HAP-1 (cell line): ENCODE results near the gene TRPM6.

Experiments used
- DNase-seq, 2 experiments: peaks; one replicate each; pipeline ENCODE4 v3.0.0-alpha.2; 2016 to 2020; ENCODE audit warnings: low spot score in 2 of 2
- H3K27me3 ChIP-seq: fragments of 250-450 bp; sonication (Bioruptor Pico); 2 replicates; pipeline ENCODE4 v1.5.1; 2020; ENCODE audit warnings: low read depth, mild to moderate bottlenecking, moderate library complexity
- H3K36me3 ChIP-seq: fragments of 250-450 bp; sonication (Bioruptor Pico); replicated peaks from 2 replicates; pipeline ENCODE4 v1.5.1; 2020; ENCODE audit warnings: mild to moderate bottlenecking
- H3K4me1 ChIP-seq: fragments of 250-450 bp; sonication (Bioruptor Pico); 2 replicates; pipeline ENCODE4 v1.5.1; 2020; ENCODE audit warnings: mild to moderate bottlenecking
- H3K4me3 ChIP-seq: fragments of 250-450 bp; sonication (Bioruptor Pico); 2 replicates; pipeline ENCODE4 v1.5.1; 2020; ENCODE audit warnings: mild to moderate bottlenecking, moderate library complexity
- H3K9me3 ChIP-seq: fragments of 250-450 bp; sonication (Bioruptor Pico); 2 replicates; pipeline ENCODE4 v1.5.1; 2020; ENCODE audit warnings: mild to moderate bottlenecking, moderate library complexity
- in situ Hi-C: fragments of 300-500 bp; cut with MboI; formaldehyde crosslinking; loops from 3 replicates; pipeline ENCODE4 v1.14.3; 2020; ENCODE audit warnings: low sequenced_read_pairs, inconsistent platforms, mixed read lengths

Gene TRPM6

DNA sequence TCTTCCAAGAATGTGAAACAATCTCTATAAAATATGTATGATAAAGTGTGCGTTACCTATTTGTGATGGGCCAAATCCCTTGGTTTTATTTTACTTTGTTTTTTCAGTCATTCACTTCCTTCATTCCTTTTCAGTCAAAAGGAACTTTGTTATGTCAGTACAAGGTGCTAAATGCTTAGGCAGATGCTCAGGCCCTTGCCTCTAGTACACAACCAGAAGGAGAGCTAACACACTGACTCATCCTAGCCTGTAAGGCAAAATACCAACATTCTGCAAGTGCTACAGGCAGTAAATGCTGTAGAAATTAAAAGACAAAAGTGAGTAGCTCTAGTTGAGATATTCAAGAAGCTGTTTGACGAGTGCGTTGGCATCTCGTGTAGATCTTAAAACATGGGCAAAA lies 49.4 kb downstream of the TRPM6 start:
- Histone ChIP-seq H3K36me3 (no peaks in the 10 kb centered on the region), H3K4me1 (no peaks in the 10 kb centered on the region), H3K9me3 (no peaks in the 10 kb centered on the region), H3K4me3 (no peak overlapping the region), H3K27me3 (no peaks in the 10 kb centered on the region)
- in situ Hi-C loops: no loop called here
- DNase-seq: no peak

DNA sequence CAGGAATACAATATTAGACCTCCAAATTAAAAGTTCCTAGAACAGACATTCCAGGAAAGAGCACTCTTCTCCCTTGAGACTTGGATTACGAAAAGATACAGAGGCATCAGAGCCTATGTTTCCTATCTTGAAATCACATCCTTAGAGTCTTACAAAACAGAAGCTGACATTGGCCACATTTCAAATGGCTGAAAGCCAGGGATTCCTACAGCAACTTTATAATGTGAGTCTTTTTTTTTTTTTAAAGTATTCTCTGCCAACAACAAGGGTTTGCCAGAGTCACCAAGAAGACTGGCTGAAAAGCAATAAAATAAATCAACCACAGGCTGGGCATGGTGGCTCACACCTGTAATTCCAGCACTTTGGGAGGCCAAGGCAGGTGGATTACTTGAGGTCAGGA lies 63.1 kb downstream of the TRPM6 start:
- Histone ChIP-seq H3K27me3 (no peaks in the 10 kb centered on the region), H3K9me3 (no peaks in the 10 kb centered on the region), H3K4me1 (no peaks in the 10 kb centered on the region), H3K4me3 (no peak overlapping the region), H3K36me3 (no peaks in the 10 kb centered on the region)
- DNase-seq: no peak
- in situ Hi-C loops: no loop called here

DNA sequence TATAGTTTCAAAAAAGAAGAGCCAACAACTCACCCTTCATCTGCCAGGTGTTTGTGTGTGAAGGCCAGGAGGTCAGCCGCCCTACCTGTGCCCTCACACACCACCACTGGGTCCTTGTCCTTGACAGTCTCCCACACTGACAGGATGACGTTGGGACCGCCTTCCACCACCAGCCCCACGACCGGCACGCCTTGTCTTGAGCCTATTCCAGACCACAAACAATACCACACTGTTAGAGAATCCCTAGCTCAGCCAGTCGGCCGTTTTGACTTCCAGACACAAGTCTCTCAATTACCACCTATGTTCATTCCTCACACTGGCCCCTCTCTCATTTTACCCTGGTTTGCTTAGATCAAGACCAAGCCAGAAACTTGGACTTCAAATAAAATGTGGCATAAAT lies 66.1 kb downstream of the TRPM6 start:
- in situ Hi-C loops: no loop called here
- no peaks in the 10 kb centered on the region for H3K4me1 ChIP-seq
- DNase-seq: no peak
- H3K4me3 ChIP-seq: no peak overlapping the region
- H3K27me3 ChIP-seq: no peaks in the 10 kb centered on the region
- no peaks in the 10 kb centered on the region for H3K9me3 ChIP-seq
- H3K36me3 ChIP-seq: no peaks in the 10 kb centered on the region

DNA sequence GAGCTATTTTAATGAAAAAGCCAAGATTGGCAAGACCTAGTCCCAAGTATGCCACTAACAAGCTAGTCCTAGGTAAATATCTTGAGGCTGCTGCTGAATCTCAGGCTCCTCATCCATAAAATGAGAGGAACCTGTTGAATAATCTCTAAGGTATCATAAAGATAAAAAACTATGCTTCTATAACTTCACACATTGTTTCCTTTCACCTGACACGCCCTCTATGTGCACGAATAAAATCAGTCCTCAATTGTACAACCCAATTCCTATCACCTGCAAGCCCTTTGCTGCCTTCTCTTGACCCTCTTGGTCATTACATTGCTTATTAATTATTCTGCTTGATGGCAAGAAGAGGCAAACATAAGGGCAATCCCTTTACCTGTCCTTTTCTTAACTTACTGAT lies 69.9 kb downstream of the TRPM6 start:
- in situ Hi-C loops: no loop called here
- H3K9me3 ChIP-seq: no peaks in the 10 kb centered on the region
- no peak overlapping the region for H3K4me3 ChIP-seq
- peaks cover 3% of the 10 kb centered on the region; the same call in 1 of the 2 replicates for H3K27me3 ChIP-seq
- DNase-seq: no peak
- H3K36me3 ChIP-seq: no peaks in the 10 kb centered on the region
- H3K4me1 ChIP-seq: no peaks in the 10 kb centered on the region

DNA sequence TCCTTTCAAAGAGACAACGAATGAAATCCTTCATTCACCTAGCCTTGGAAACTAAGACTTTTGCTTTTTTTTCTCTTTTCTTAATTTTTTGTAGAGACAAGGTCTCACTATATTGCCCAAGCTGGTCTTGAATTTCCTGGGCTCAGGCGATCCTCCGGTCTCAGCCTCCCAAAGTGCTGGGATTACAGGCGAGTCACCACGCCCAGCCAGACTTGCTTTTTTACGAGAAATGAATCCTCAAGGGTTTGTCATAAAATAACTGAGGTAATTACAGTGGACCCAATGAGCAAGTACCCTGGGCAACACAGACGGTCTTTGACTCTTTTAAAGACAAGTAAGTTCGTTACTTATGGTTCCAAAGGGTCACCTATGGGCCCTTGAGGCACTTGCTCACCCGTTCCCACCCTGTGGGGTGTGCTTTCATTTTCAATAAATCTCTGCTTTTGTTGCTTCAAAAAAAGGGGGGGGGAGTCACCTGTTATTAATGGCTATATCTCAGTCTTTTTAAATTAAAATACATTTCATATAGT lies 70.4 kb downstream of the TRPM6 start:
- Histone ChIP-seq H3K9me3 (no peaks in the 10 kb centered on the region), H3K4me3 (no peak overlapping the region), H3K4me1 (no peaks in the 10 kb centered on the region), H3K27me3 (peaks cover 3% of the 10 kb centered on the region; the same call in 1 of the 2 replicates), H3K36me3 (no peaks in the 10 kb centered on the region)
- in situ Hi-C loops: no loop called here
- no peak for DNase-seq

DNA sequence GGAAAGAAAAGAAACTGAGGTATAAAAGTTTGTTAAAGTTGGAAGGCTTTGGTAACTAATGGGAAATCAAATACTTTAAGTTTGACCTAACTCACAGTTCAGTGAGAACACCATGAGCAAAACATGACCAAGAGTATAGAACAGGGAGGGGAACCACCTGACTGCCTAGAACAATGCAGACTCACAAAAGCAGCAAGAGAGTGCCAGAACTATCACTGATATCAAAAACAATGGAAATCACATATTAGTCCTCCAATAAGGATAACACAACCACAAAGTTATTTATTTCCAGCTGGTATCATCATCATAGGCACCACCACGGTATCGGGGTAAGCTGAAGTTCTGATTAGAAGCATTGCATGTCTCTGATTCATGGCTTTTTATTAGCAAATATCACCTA lies 77.5 kb downstream of the TRPM6 start:
- DNase-seq: no peak
- no peaks in the 10 kb centered on the region for H3K4me1 ChIP-seq
- no peaks in the 10 kb centered on the region for H3K36me3 ChIP-seq
- in situ Hi-C loops: no loop called here
- no peaks in the 10 kb centered on the region for H3K9me3 ChIP-seq
- H3K4me3 ChIP-seq: no peak overlapping the region
- H3K27me3 ChIP-seq: peaks cover 10% of the 10 kb centered on the region; the same call in 1 of the 2 replicates

DNA sequence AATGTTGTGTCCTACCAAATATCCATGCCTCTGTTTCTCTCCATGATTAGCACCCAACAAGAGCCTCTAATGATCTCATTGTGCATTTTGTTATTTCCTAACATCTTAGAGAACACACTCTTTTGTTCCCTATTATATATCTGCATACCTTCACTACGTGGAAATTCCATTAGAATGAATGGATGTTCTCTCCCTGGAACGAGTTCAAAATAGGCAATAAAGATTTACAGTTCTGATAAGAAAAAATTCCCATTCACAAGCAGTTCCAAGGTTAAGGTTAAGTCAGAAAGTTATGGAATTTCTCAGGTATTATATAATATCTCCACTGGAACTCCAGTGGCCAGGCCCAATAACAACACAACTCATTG lies 83.7 kb downstream of the TRPM6 start:
- DNase-seq: peak in 1 of 2 experiments; percentile 64
- Histone ChIP-seq H3K9me3 (no peaks in the 10 kb centered on the region), H3K4me3 (no peak overlapping the region), H3K36me3 (no peaks in the 10 kb centered on the region), H3K4me1 (peaks cover 15% of the 10 kb centered on the region), H3K27me3 (peaks cover 6% of the 10 kb centered on the region; the same call in 1 of the 2 replicates)
- in situ Hi-C loops: no loop called here

DNA sequence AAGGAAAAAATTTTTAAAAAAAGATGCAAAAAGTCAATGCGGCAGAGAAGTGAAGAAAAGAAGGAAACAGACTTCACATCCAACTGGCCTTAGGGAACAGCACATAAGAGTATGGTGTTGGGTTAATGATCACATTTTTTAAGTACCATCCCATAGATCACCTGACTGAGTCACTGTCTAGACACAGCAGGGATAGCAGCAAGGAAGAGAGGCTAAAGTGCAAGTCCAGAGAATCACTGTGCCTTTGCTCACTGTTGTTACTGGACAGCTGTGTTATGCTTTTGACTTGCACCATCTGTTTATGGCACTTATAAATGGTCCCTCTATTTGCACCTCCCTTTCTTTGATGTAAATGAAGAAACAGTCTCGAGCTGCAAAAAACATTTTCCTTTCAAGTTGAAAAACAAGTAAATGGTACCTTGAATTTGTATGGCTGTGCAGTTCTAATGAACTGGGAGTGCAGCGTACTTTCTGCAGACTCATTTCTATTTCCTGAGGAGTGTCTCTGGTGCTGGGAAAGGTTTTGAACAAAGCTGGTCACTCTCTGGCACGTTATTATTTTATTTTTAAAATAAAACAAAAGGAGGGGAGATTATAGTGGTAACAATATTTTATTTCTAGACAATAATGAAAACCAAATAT lies 84.2 kb downstream of the TRPM6 start:
- in situ Hi-C loops: no loop called here
- Histone ChIP-seq H3K4me1 (peaks cover 15% of the 10 kb centered on the region), H3K27me3 (peaks cover 6% of the 10 kb centered on the region; the same call in 1 of the 2 replicates), H3K36me3 (no peaks in the 10 kb centered on the region), H3K9me3 (no peaks in the 10 kb centered on the region), H3K4me3 (no peak overlapping the region)
- DNase-seq: no peak

DNA sequence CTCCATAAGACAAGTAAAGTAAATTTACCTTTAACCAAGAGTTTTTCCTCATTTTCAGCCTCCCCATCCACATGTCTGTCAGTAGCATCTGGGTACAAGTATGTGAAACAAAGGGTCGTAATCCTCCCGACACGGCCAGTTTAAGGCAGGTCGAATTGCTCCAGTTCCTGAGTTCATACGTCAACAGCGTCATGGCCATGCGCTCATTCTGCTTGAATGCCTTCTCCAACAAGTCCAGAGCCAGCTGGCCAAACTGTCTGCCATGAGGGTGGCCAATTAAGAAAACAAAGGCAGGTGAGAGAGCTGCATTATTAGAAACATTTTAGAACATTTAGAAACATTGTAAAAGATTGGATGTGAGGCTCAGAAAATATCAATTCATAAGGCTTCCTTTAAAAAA lies 87.5 kb downstream of the TRPM6 start:
- H3K27me3 ChIP-seq: no peaks in the 10 kb centered on the region
- peaks cover 15% of the 10 kb centered on the region for H3K4me1 ChIP-seq
- no peak for DNase-seq
- H3K9me3 ChIP-seq: no peaks in the 10 kb centered on the region
- H3K36me3 ChIP-seq: no peaks in the 10 kb centered on the region
- H3K4me3 ChIP-seq: no peak overlapping the region
- in situ Hi-C loops: no loop called here

DNA sequence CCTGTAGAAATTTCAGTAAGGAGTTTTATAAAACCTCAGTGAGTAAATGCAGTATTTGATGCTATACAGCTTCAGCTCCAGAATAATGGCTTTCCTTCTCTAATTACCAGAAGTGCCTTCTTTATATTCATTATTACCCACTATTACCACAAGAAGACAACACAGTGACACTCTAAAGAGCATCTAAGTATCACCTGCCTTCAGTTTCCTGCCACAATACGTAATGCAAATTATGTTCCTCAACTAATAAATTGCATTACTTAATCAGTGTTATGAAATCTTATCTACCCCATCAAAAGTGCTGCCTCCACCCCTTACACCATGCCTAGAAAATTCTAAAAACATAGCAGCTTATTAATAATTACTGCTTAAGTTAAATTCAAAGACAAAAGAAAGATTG lies 91.9 kb downstream of the TRPM6 start:
- Histone ChIP-seq H3K4me1 (no peaks in the 10 kb centered on the region), H3K36me3 (no peaks in the 10 kb centered on the region), H3K27me3 (peaks cover 3% of the 10 kb centered on the region; the same call in 1 of the 2 replicates), H3K4me3 (no peak overlapping the region), H3K9me3 (no peaks in the 10 kb centered on the region)
- no peak for DNase-seq
- in situ Hi-C loops: no loop called here

DNA sequence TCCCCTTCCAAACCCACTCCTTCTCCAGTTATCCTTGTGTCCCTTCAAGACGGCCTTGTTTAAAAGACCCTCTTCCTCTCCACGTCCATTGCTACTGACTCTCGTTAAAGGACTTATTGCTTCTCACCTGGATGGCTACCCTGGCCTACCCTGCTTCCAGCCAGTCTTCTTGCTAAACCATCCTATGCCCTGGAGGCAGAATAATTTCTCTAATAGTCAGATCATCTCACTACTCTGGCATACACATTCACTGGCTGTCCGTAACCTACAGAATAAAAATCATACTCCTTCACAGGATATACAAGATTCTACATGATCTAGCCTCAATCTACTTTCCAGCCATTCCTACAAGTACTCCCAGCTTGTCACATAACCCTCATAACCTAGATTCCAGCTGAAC lies 92.6 kb downstream of the TRPM6 start:
- no peaks in the 10 kb centered on the region for H3K4me1 ChIP-seq
- no peak for DNase-seq
- in situ Hi-C loops: no loop called here
- H3K4me3 ChIP-seq: no peak overlapping the region
- peaks cover 3% of the 10 kb centered on the region; the same call in 1 of the 2 replicates for H3K27me3 ChIP-seq
- no peaks in the 10 kb centered on the region for H3K36me3 ChIP-seq
- H3K9me3 ChIP-seq: no peaks in the 10 kb centered on the region

DNA sequence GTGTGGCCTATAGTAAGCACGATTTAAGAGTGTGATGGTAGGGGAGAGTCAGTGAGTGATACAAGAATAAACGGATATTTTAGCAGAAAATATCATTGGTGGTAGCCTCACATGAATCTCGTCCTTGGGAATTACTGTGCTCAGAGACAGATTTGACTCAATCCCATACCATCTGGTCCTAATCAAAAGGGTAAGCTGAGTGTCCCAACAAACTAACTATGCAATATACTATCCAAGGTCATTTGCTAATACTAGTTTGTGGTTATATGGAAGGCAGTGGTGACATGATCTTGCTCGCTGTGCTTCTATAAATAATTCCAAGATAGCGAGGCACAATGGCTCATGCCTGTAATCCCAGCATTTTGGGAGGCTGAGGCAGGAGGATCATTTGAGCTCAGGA lies 103.2 kb downstream of the TRPM6 start:
- Histone ChIP-seq H3K4me3 (no peak overlapping the region), H3K27me3 (peaks cover 6% of the 10 kb centered on the region; the same call in 1 of the 2 replicates), H3K4me1 (no peaks in the 10 kb centered on the region), H3K36me3 (no peaks in the 10 kb centered on the region), H3K9me3 (no peaks in the 10 kb centered on the region)
- in situ Hi-C loops: no loop called here
- DNase-seq: no peak

DNA sequence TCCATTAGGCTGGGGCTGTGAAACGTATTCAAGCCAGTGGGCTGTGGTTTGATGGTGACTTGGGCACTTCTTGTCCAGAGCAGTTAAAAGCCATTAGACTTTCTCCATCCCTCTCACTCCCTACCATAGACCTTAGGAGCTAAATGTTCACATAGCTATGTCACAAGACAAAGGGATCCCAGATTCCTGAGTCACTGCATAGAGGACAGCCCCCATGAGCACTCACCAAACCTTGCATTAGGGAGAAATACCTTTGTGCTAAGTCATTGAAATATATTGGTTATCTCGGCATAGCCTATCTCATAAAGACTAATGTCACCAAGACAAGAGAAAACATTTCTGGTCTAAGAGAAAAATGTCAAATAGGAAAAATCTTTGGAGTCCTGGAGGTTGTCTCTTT lies 104.3 kb downstream of the TRPM6 start:
- Histone ChIP-seq H3K27me3 (0 out of 2 replicates have a peak, but pooled peaks cover 2% of the 10 kb centered on the region), H3K4me3 (no peak overlapping the region), H3K36me3 (no peaks in the 10 kb centered on the region), H3K4me1 (no peaks in the 10 kb centered on the region), H3K9me3 (no peaks in the 10 kb centered on the region)
- in situ Hi-C loops: no loop called here
- DNase-seq: no peak

DNA sequence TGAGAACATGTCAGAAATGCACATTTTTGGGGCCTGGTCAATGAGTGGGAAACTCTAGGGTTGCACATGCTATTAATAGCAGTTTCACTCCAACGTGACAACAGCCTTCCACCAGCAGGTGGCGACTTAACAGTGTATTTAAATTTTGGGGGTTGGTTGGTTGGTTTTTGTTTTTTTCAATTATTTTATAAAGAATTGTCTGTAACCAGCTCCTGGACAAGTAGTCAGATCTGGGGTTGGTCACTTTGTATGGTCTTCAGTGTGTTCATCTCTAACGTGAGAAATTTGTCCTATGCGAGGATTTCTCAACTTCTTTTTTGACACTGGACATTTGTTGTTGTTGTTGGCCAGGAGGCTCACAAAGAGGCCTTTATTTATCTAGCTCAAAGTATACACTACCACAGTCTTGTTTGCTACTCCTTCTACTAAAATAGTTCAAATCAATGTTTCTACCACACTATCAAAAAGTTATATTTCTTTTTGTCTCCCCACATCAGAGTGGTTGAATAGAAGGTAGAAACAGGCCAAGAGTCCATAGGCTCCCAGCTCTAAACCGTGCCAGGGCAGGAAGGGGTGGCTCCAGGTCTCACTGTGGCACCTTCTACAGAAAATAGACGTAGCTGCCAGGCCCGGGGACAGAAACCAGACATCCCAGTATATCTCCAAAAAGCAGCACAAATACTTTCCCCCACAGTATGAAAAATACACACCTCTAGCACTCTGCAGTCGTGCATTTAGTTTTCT lies 110.4 kb downstream of the TRPM6 start:
- H3K4me1 ChIP-seq: no peaks in the 10 kb centered on the region
- peak; percentile 40 to 76 for DNase-seq
- H3K4me3 ChIP-seq: no peak overlapping the region
- in situ Hi-C loops: loop anchor here (5.0 kb wide), 2 partner anchors 225 to 300 kb away; no protein-coding TSS in a partner anchor
- H3K9me3 ChIP-seq: no peaks in the 10 kb centered on the region
- H3K36me3 ChIP-seq: no peaks in the 10 kb centered on the region
- H3K27me3 ChIP-seq: 0 out of 2 replicates have a peak, but pooled peaks cover 4% of the 10 kb centered on the region
